Chondrocyte (in vitro differentiated cells): Measurements from ENCODE around the gene DNAH2. TPM values are rescaled to one million over a fixed set of nuclear protein-coding genes. Genes with fewer than 3 reads are reported as not detected.
"Not testable (repeated sequence)": the region's sequence is repeated elsewhere in the genome, so short reads cannot be mapped to it uniquely, and the experiment has no call there.

Source experiments
- DNase-seq: peaks from one replicate; pipeline ENCODE4 v3.0.0; 2021; ENCODE audit warnings: mixed read lengths, low spot score
- H3K27ac Mint-ChIP-seq: one replicate; pipeline ENCODE4 v1.8.0; 2021; ENCODE audit warnings: mild to moderate bottlenecking, moderate library complexity, mixed read lengths; ENCODE audit not compliant: unreplicated experiment
- H3K27me3 Mint-ChIP-seq: 2 replicates; pipeline ENCODE4 v1.8.0; 2021; ENCODE audit warnings: low read depth, mixed read lengths
- H3K36me3 Mint-ChIP-seq: 2 replicates; pipeline ENCODE4 v1.8.0; 2021; ENCODE audit warnings: low read depth, mixed read lengths
- H3K4me1 Mint-ChIP-seq: 2 replicates; pipeline ENCODE4 v1.8.0; 2021; ENCODE audit warnings: low read depth, mild to moderate bottlenecking, mixed read lengths
- H3K4me3 Mint-ChIP-seq: one replicate; pipeline ENCODE4 v1.8.0; 2021; ENCODE audit warnings: mild to moderate bottlenecking, moderate library complexity, mixed read lengths; ENCODE audit not compliant: unreplicated experiment
- H3K9me3 Mint-ChIP-seq: 2 replicates; pipeline ENCODE4 v1.8.0; 2021; ENCODE audit warnings: low read depth, mixed read lengths
- total RNA-seq: library from RNA; stranded (reverse); gene quantifications from 3 replicates; pipeline ENCODE4 v1.2.1, GENCODE V29; 2021
- TF ChIP-seq, protein P1 (sequence below): fragments of 200-600 bp; sonication (generic); IDR thresholded peaks from 2 replicates; pipeline ENCODE4 v1.5.0; 2021; ENCODE audit warnings: antibody characterized with exemption, mild to moderate bottlenecking, moderate library complexity

DNAH2 gene
- total RNA-seq, 1 donor from 2014 or later = not detected

DNA sequence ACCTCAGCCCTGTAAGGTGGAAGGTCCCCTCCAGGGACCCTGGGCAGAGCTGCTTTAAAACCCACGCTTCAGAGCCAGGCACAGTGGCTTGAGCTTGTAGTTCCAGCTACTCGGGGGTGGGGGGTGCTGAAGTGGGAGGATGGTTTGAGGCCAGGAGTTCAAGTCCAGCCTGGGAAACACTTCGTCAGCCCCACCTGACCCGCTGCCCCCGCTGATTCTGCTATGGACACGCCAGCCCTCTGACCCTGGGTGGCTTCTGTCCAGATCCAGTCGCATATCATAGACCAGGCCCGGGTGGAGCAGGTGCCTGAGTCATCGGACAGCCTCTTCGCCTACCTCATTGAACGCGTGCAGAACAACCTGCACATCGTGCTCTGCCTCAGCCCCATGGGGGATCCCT lies 81.3 kb downstream of the DNAH2 start:
- DNase-seq = no peak
- no peaks in the 10 kb centered on the region for H3K9me3 Mint-ChIP-seq
- no peaks in the 10 kb centered on the region for H3K36me3 Mint-ChIP-seq
- no peak overlapping the region for H3K27ac Mint-ChIP-seq
- no peak overlapping the region for H3K4me3 Mint-ChIP-seq
- no peaks in the 10 kb centered on the region for H3K4me1 Mint-ChIP-seq
- TF ChIP-seq, protein P1, sequence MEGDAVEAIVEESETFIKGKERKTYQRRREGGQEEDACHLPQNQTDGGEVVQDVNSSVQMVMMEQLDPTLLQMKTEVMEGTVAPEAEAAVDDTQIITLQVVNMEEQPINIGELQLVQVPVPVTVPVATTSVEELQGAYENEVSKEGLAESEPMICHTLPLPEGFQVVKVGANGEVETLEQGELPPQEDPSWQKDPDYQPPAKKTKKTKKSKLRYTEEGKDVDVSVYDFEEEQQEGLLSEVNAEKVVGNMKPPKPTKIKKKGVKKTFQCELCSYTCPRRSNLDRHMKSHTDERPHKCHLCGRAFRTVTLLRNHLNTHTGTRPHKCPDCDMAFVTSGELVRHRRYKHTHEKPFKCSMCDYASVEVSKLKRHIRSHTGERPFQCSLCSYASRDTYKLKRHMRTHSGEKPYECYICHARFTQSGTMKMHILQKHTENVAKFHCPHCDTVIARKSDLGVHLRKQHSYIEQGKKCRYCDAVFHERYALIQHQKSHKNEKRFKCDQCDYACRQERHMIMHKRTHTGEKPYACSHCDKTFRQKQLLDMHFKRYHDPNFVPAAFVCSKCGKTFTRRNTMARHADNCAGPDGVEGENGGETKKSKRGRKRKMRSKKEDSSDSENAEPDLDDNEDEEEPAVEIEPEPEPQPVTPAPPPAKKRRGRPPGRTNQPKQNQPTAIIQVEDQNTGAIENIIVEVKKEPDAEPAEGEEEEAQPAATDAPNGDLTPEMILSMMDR = no peak
- H3K27me3 Mint-ChIP-seq = peaks cover 16% of the 10 kb centered on the region

DNA sequence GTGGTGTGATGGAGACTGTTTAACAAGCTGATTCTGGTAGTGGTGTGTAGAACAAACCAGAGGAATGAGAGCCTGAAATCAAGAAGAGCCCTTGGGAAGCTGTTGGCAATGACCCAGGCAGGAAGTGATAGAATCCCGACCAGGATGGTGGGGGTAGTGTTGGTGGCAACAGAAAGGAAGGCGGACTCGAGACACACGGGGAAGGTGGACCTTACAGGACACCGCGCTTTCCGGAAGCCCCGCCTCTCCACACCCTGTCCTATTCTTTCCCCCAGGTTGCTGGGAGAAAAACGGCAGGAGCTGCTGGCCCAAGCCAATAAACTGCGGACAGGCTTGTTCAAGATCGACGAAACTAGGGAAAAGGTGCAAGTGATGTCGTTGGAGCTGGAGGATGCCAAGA lies 86.4 kb downstream of the DNAH2 start:
- peak; percentile 68 for DNase-seq
- no peaks in the 10 kb centered on the region for H3K4me1 Mint-ChIP-seq
- no peaks in the 10 kb centered on the region for H3K36me3 Mint-ChIP-seq
- TF ChIP-seq, protein P1 = no peak
- peaks cover 26% of the 10 kb centered on the region for H3K27me3 Mint-ChIP-seq
- H3K9me3 Mint-ChIP-seq = no peaks in the 10 kb centered on the region
- H3K4me3 Mint-ChIP-seq = no peak overlapping the region
- H3K27ac Mint-ChIP-seq = no peak overlapping the region

DNA sequence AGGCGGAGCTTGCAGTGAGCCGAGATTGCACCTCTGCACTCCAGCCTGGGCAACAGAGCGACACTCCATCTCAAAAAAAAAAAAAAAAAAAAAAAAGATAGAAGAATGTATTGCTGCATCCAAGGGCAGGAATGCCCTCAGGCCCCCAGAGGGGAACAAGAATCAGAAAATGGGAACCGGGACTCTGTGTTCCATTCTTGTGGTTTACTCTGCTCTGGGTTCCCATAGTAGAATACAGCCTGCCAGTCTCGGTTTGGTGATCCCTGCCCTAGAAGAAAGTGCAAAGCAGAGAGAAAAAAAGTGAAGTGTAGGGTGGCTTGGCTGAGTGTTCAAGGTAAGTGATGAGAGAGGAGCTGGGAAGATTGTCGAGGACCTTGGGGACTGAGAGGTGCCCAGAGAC lies 89.0 kb downstream of the DNAH2 start:
- Mint-ChIP-seq H3K27me3 (peaks cover 29% of the 10 kb centered on the region), H3K9me3 (no peaks in the 10 kb centered on the region), H3K27ac (no peak overlapping the region), H3K4me1 (no peaks in the 10 kb centered on the region), H3K4me3 (no peak overlapping the region), H3K36me3 (no peaks in the 10 kb centered on the region)
- TF ChIP-seq, protein P1 = no peak
- DNase-seq = peak; percentile 20

DNA sequence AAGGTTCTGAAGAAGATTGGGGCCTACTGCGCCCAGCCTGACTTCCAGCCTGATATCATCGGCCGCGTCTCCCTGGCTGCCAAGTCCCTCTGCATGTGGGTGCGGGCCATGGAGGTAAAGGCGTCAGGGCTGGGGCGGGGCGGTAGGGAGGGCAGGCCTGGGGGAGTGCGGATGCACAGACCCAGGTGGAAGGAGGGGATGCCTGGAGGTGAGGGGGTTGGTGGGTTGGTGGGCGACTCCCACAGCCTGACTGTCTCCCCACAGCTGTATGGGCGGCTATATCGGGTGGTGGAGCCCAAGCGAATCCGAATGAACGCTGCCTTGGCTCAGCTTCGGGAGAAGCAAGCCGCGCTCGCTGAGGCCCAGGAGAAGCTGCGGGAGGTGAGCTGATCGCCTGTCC lies 89.7 kb downstream of the DNAH2 start:
- H3K4me3 Mint-ChIP-seq = no peak overlapping the region
- H3K9me3 Mint-ChIP-seq = no peaks in the 10 kb centered on the region
- H3K27ac Mint-ChIP-seq = no peak overlapping the region
- H3K36me3 Mint-ChIP-seq = no peaks in the 10 kb centered on the region
- TF ChIP-seq, protein P1 = no peak
- DNase-seq = peak; percentile 72
- peaks cover 27% of the 10 kb centered on the region for H3K27me3 Mint-ChIP-seq
- H3K4me1 Mint-ChIP-seq = no peaks in the 10 kb centered on the region

DNA sequence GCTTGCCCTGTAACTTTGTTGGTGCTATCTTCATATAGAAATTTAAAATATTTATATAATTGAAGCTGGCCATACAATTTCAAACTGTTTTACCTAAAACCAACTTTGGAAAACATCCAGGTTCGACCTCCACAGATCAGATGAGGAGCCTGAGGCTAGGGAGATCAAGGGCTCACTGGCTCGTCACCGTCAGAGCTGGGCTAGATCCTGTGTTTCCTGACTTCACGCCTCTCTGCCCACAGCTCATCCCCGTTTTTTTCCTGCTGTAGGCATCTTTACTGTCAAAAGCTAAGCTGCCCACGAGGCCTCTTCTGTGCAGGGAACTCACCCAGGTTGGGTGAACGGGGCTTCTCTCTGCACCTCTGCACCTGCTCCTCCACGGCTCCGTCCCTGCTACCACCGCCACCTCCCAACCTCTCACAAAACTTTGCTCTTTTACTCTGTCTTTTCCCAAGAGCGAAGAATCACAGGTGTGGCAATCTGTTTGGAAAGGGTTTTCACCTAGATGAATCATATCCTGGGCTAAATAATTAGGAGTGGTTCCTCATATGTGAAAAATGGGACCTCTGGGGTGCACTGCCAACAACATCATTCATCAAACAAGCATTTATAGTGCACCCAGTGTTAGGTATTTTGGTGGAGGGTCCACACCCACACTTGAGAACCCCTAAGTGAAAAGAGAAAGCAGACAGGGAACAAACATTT lies 91.7 kb downstream of the DNAH2 start:
- TF ChIP-seq, protein P1 = no peak
- H3K9me3 Mint-ChIP-seq = no peaks in the 10 kb centered on the region
- DNase-seq = no peak
- H3K27me3 Mint-ChIP-seq = peaks cover 25% of the 10 kb centered on the region
- H3K4me1 Mint-ChIP-seq = no peaks in the 10 kb centered on the region
- H3K27ac Mint-ChIP-seq = no peak overlapping the region
- no peak overlapping the region for H3K4me3 Mint-ChIP-seq
- H3K36me3 Mint-ChIP-seq = no peaks in the 10 kb centered on the region

DNA sequence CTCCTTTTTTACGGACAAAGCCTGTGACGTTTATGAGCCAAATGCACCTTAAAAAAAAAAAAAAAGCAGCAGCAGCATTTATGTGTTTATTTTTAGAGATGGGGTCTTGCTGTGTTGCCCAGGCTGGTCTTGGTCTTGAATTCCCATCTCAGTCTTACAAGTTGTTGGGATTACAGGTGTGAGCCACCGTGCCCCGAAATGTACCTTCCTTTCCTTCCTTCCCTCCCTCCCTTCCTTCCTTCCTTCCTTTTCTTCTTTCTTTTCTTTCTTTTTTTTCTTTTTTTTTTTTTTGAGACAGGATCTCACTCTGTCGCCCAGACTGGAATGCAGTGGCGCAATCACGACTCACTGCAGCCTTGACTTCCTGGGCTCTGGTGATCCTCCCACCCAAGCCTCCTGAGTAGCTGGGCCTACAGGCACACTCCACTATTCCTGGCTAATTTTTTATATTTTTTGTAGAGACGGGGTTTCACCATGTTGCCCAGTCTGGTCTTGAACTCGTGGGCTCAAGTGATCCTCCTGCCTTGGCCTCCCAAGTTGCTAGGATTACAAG lies 92.3 kb downstream of the DNAH2 start:
- peaks cover 24% of the 10 kb centered on the region for H3K27me3 Mint-ChIP-seq
- not testable (repeated sequence) for H3K4me1 Mint-ChIP-seq, DNase-seq, H3K27ac Mint-ChIP-seq, H3K36me3 Mint-ChIP-seq, H3K9me3 Mint-ChIP-seq, H3K4me3 Mint-ChIP-seq
